Astrocyte of the cerebellum (primary cell): ENCODE results near the gene TRAPPC1.

Experiments
- DNase-seq: peaks from one replicate; pipeline ENCODE4 v3.0.0-alpha.2; 2011; ENCODE audit warnings: low read depth
- H3K4me3 ChIP-seq: 2 replicates; pipeline ENCODE4 v1.5.1; 2011; ENCODE audit warnings: mild to moderate bottlenecking, low read depth, low read length, moderate library complexity
- CTCF ChIP-seq: IDR thresholded peaks from 2 replicates; pipeline ENCODE4 v1.5.1; 2012; ENCODE audit warnings: low read length, low read depth, moderate library complexity, mild to moderate bottlenecking; ENCODE audit errors: missing control alignments
- in situ Hi-C: cut with HindIII; loops from 2 replicates; pipeline ENCODE4 v1.10.0; 2017; ENCODE audit warnings: low sequenced_read_pairs

Gene TRAPPC1

DNA sequence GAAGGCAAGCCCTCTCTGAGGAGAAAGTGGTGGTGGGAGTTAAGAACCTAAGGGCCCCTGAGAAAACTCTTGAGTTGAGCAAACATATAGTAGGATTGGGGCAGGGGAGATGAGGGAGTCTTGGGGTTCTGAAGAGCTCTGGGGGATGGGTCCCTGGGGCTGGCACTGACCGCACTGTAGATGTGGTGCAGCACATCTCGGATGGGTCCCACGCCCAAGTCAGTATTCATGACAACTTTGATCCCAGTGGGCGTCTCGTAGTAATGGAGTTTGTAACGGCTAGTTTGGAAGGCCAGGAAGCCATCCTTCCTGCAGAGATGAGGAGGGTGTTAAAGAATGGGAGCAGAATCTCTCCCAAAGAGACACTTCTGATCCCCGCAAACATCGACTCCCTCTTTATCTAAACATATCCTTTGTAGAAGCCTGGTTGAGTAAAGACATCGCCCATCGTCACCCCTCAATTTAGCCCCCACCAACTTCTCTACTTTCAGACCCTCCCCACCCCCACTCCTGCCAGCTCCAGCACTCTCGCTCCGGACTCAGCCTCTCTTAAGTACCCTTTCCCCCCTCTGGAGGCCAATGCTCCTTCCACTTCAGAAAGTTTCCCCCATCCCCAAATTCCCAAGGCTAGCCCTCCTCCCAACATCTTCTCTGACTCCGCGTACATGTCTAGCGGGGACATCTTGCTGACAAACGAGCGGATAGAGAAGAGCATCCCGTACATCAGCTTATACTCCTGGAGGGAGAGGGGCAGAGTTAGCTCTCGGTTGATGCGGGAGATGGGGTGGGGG is 710 bp downstream of the TRAPPC1 start:
- TF ChIP-seq CTCF, result no peak
- H3K4me3 ChIP-seq, result peak overlapping the region; percentile 93
- in situ Hi-C loops, result no loop called here
- no peak for DNase-seq

- peak within 1 kb of the TSS; percentile 47 for H3K4me3 ChIP-seq
- DNase-seq, result peak; percentile 33
- in situ Hi-C loops, result no loop called here
- TF ChIP-seq CTCF, result no peak
These were observed 2.4 kb downstream of the TRAPPC1 start, which contains the start of gene KCNAB3 for GRCh38 chr17:7929158-7930023. TSS of gene KCNAB3 (minus strand) at chr17:7929856. CDS start at chr17:7929435, 421 bp downstream.

- in situ Hi-C loops, result no loop called here
- TF ChIP-seq CTCF, result no peak
- H3K4me3 ChIP-seq, result no peak overlapping the region
- DNase-seq, result no peak
These were observed 4.2 kb downstream of the TRAPPC1 start for GRCh38 chr17:7927596-7927995.

DNA sequence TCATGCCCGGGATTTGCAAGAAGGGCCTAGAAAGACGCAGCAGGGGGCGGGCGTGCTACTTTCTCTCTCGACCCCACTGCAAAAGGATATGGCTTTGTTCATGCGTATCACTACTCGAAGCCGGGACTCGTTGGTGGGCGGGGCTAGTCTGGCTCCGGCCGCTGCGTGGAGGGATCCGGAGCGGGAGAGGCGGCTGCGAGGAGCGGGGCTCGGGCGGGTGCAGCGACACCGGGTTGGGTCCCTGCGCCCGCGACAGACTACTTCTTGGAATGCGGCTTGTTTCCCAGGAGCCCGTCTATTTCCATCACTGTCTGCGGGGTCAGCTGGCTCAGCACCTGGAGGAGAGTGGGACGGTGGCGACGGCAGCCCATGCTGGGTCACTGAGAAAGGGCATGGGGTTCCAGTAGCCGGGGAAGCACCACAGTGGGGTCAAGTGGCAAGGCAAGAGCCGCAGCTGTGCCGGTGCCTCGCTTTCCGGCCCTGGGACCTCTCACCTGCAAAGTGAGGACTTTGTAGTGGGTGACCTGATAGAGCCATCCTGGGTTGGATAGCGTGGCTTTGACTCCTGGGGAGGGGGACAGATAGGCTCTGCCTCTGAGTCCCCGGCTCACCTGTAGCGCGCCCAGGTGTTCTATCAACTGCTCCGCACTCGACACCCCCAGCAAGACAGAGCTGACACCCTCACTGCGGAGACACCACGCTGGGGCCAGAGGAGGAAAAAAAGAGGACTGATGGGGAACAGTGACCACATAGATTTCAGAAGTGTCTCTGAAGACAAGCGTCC is 8.7 kb downstream of the TRAPPC1 start:
- in situ Hi-C loops, result no loop called here
- peak overlapping the region; percentile 20 for H3K4me3 ChIP-seq
- peak; percentile 34 for DNase-seq
- TF ChIP-seq CTCF, result no peak

DNA sequence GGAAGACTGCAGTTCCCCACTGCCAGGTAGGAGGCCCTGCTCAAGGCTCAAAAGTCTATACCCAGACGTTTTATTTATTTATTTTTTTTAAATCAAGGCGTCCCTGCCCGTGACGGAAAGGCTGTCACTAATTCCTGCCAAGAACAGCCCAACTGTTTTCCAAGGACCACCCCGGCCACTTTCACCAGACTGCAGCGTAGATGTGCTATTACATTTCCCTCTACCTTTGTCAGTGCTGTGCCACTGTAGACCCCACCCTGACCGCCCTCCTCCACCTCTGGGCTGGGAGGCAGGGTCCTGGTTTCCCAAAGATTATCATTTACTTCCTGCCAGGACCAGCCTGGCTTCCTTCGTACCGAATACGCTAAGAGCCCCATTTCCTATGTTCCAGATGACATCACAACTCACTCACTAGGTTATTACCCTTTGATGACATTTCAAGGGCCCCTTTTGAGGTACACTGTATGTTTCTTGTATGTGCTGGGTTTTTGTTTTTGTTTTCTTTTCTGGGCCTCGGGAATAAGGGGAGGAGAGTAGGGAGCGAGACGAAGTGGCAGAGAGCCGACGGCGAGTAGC is 9.4 kb downstream of the TRAPPC1 start:
- no peak for TF ChIP-seq CTCF
- DNase-seq, result no peak
- H3K4me3 ChIP-seq, result no peak overlapping the region
- in situ Hi-C loops, result no loop called here

DNA sequence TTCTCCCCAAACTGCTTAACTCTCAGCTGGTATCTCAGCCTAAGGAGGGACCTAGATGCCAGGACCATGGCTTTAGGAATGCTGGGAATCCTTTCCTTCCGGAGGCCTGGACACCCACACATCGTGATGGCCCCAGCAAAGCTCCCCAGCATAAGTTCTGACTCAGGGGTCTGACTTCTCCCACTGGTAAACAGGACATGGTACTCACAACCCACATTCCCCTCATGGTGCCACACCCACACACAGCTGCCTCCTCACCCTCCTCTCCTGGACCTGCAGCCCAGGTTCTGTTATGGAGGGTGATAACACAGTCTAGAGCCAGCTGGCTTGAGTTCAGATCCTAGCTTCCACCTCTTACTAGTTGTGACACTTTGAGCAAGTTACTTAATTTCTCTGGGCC is 14.9 kb downstream of the TRAPPC1 start:
- in situ Hi-C loops, result no loop called here
- no peak for DNase-seq
- H3K4me3 ChIP-seq, result no peak overlapping the region
- TF ChIP-seq CTCF, result no peak
